B cell (primary cell): ENCODE data around the gene SCAMP5.

Source experiments
- EZH2 ChIP-seq: IDR thresholded peaks from 2 replicates; pipeline ENCODE4 v1.6.1; 2012; ENCODE audit warnings: borderline replicate concordance, low read depth, mild to moderate bottlenecking, moderate library complexity, low read length; ENCODE audit not compliant: insufficient read depth, poor library complexity, severe bottlenecking
- TF ChIP-seq, protein P1 (sequence below): fragments of 200-600 bp; IDR thresholded peaks from one replicate; pipeline ENCODE4 v1.8.0; 2022; ENCODE audit warnings: antibody characterized with exemption, mild to moderate bottlenecking

GRCh38 chr15:75065851-75066509, 70.6 kb downstream of the SCAMP5 start:
- TF ChIP-seq, protein P1, sequence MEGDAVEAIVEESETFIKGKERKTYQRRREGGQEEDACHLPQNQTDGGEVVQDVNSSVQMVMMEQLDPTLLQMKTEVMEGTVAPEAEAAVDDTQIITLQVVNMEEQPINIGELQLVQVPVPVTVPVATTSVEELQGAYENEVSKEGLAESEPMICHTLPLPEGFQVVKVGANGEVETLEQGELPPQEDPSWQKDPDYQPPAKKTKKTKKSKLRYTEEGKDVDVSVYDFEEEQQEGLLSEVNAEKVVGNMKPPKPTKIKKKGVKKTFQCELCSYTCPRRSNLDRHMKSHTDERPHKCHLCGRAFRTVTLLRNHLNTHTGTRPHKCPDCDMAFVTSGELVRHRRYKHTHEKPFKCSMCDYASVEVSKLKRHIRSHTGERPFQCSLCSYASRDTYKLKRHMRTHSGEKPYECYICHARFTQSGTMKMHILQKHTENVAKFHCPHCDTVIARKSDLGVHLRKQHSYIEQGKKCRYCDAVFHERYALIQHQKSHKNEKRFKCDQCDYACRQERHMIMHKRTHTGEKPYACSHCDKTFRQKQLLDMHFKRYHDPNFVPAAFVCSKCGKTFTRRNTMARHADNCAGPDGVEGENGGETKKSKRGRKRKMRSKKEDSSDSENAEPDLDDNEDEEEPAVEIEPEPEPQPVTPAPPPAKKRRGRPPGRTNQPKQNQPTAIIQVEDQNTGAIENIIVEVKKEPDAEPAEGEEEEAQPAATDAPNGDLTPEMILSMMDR: no peak
- TF ChIP-seq EZH2: no peak
